Loucy (cell line): ENCODE results near the gene MEAF6.

Experiments used
- H2AFZ ChIP-seq: fragments of 200-600 bp; sonication (generic); 2 replicates; pipeline ENCODE4 v1.6.0; 2016; ENCODE audit warnings: antibody characterized with exemption, mild to moderate bottlenecking, low read length, moderate library complexity
- H3F3A ChIP-seq: fragments of 200-600 bp; 2 replicates; pipeline ENCODE4 v1.6.0; 2016; ENCODE audit warnings: antibody characterized with exemption, low read depth, mild to moderate bottlenecking
- H3K27me3 ChIP-seq: fragments of 200-600 bp; sonication (generic); 2 replicates; pipeline ENCODE4 v1.6.1; 2014; ENCODE audit warnings: low read length, mild to moderate bottlenecking; ENCODE audit not compliant: insufficient read depth, poor library complexity, severe bottlenecking
- H3K36me3 ChIP-seq: fragments of 200-600 bp; sonication (generic); 2 replicates; pipeline ENCODE4 v1.6.1; 2016; ENCODE audit warnings: low read length; ENCODE audit not compliant: insufficient read depth
- H3K4me1 ChIP-seq: fragments of 200-600 bp; sonication (generic); 2 replicates; pipeline ENCODE4 v1.5.1; 2014; ENCODE audit warnings: low read length, mild to moderate bottlenecking; ENCODE audit not compliant: insufficient read depth, poor library complexity, severe bottlenecking
- H3K4me2 ChIP-seq: fragments of 200-600 bp; sonication (generic); 2 replicates; pipeline ENCODE4 v1.6.0; 2014; ENCODE audit warnings: antibody characterized with exemption, low read length, low read depth, mild to moderate bottlenecking; ENCODE audit not compliant: poor library complexity, severe bottlenecking
- H3K4me3 ChIP-seq: fragments of 200-600 bp; sonication (generic); 2 replicates; pipeline ENCODE4 v1.5.1; 2014; ENCODE audit warnings: low read length, mild to moderate bottlenecking, mixed read lengths; ENCODE audit not compliant: poor library complexity, severe bottlenecking
- H3K79me2 ChIP-seq: fragments of 200-600 bp; sonication (generic); 2 replicates; pipeline ENCODE4 v1.6.1; 2014; ENCODE audit warnings: low read length; ENCODE audit not compliant: insufficient read depth
- H3K9ac ChIP-seq: fragments of 200-600 bp; sonication (generic); 2 replicates; pipeline ENCODE4 v1.6.0; 2014; ENCODE audit warnings: mild to moderate bottlenecking, low read depth, low read length, moderate library complexity; ENCODE audit not compliant: poor library complexity, severe bottlenecking
- H3K9me2 ChIP-seq: fragments of 200-600 bp; sonication (generic); replicated peaks from 2 replicates; pipeline ENCODE4 v1.6.1; 2016; ENCODE audit warnings: low read depth, low read length, mixed read lengths
- H3K9me3 ChIP-seq: fragments of 200-600 bp; sonication (generic); 2 replicates; pipeline ENCODE4 v1.6.1; 2014; ENCODE audit warnings: mild to moderate bottlenecking, antibody characterized with exemption, low read length, low read depth; ENCODE audit not compliant: insufficient read depth
- H4K20me1 ChIP-seq: fragments of 200-600 bp; sonication (generic); 2 replicates; pipeline ENCODE4 v1.6.0; 2014; ENCODE audit warnings: antibody characterized with exemption, low read length, mild to moderate bottlenecking; ENCODE audit not compliant: insufficient read depth, poor library complexity, severe bottlenecking
- EZH2phosphoT487 ChIP-seq: fragments of 200-600 bp; IDR thresholded peaks from 2 replicates; pipeline ENCODE4 v1.6.1; 2018; ENCODE audit warnings: antibody characterized with exemption, mild to moderate bottlenecking, moderate library complexity, borderline replicate concordance
- TF ChIP-seq, protein P1 (sequence below): fragments of 200-600 bp; sonication (generic); conservative IDR thresholded peaks from 2 replicates; pipeline ENCODE4 v1.5.1; 2014; ENCODE audit warnings: mild to moderate bottlenecking, antibody characterized with exemption, low read length

Gene MEAF6

DNA sequence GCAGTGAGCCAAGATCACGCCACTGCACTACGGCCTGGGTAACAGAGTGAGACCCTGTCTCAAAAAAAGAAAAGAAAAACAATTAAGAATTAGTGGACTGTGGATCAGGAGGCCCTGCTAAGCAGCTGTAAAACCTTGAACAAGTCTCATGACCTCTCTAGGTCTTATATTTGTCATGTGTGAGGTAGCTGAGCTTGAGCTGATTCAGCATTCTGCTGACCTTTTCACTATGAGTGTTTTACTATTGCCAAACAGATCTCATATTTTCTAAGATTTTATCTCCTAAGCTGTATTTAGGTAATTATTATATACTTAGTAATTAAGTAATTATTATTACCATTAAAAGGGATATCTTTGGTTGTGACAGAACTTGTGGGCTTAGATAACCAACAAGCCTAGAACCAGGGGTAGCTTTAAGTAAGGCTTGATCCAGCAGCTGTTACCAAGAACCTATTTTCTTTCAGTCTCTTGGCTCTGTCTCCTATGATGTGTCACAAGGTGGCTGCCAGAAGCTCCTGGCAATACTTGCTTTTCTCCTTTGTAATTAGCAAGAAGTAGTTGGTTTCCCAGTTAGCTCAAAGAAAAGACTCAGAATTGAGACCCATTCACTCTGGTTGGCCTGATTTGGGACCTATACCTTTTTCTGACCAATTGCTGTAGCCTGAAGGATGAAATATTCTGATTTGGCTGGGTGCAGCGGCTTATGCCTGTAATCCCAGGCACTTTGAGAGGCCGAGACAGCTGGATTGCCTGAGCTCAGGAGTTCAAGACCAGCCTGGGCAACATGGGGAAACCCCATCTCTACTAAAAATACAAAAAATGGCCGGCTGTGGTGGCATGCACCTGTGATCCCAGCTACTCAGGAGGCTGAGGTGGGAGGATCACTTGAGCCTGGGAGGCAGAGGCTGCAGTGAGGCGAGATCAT lies 48.7 kb downstream of the MEAF6 start:
- H3K9ac ChIP-seq = no peak overlapping the region
- H3K27me3 ChIP-seq = no peaks in the 10 kb centered on the region
- H3K79me2 ChIP-seq = no peaks in the 10 kb centered on the region
- no peaks in the 10 kb centered on the region for H3K9me3 ChIP-seq
- no peaks in the 10 kb centered on the region for H4K20me1 ChIP-seq
- no peaks in the 10 kb centered on the region for H3K36me3 ChIP-seq
- H3K4me3 ChIP-seq = no peak overlapping the region
- no peaks in the 10 kb centered on the region for H3K9me2 ChIP-seq
- H2AFZ ChIP-seq = no peak overlapping the region
- no peak for TF ChIP-seq EZH2phosphoT487
- TF ChIP-seq, protein P1, sequence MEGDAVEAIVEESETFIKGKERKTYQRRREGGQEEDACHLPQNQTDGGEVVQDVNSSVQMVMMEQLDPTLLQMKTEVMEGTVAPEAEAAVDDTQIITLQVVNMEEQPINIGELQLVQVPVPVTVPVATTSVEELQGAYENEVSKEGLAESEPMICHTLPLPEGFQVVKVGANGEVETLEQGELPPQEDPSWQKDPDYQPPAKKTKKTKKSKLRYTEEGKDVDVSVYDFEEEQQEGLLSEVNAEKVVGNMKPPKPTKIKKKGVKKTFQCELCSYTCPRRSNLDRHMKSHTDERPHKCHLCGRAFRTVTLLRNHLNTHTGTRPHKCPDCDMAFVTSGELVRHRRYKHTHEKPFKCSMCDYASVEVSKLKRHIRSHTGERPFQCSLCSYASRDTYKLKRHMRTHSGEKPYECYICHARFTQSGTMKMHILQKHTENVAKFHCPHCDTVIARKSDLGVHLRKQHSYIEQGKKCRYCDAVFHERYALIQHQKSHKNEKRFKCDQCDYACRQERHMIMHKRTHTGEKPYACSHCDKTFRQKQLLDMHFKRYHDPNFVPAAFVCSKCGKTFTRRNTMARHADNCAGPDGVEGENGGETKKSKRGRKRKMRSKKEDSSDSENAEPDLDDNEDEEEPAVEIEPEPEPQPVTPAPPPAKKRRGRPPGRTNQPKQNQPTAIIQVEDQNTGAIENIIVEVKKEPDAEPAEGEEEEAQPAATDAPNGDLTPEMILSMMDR = no peak
- H3K4me1 ChIP-seq = no peaks in the 10 kb centered on the region
- H3F3A ChIP-seq = no peaks in the 10 kb centered on the region
- H3K4me2 ChIP-seq = no peak overlapping the region

DNA sequence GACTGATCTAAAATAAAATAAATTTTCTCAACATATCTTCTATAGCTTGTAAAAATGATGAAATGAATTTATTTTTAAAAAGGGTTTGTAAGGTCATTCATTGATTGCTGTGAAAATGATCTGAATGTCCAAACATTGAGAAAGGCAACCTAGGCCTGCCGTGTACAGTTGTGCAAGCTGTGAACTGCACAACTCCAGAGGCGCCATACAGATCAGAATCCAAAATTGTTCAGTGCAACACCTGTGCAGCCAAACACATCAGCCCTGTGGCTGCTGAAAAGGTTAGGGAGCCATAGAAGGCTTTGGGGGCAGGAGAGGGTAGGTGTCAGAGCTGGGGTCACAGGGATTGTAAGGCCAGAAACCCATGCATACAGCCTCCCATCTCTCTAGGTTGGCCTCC lies 50.1 kb downstream of the MEAF6 start:
- no peaks in the 10 kb centered on the region for H3K4me1 ChIP-seq
- no peaks in the 10 kb centered on the region for H3K27me3 ChIP-seq
- no peaks in the 10 kb centered on the region for H4K20me1 ChIP-seq
- H3K36me3 ChIP-seq = no peaks in the 10 kb centered on the region
- H3K79me2 ChIP-seq = no peaks in the 10 kb centered on the region
- TF ChIP-seq, protein P1 = no peak
- no peak for TF ChIP-seq EZH2phosphoT487
- H2AFZ ChIP-seq = no peak overlapping the region
- H3K9ac ChIP-seq = no peak overlapping the region
- no peaks in the 10 kb centered on the region for H3K9me2 ChIP-seq
- no peaks in the 10 kb centered on the region for H3K9me3 ChIP-seq
- no peak overlapping the region for H3K4me2 ChIP-seq
- H3F3A ChIP-seq = no peaks in the 10 kb centered on the region
- no peak overlapping the region for H3K4me3 ChIP-seq

DNA sequence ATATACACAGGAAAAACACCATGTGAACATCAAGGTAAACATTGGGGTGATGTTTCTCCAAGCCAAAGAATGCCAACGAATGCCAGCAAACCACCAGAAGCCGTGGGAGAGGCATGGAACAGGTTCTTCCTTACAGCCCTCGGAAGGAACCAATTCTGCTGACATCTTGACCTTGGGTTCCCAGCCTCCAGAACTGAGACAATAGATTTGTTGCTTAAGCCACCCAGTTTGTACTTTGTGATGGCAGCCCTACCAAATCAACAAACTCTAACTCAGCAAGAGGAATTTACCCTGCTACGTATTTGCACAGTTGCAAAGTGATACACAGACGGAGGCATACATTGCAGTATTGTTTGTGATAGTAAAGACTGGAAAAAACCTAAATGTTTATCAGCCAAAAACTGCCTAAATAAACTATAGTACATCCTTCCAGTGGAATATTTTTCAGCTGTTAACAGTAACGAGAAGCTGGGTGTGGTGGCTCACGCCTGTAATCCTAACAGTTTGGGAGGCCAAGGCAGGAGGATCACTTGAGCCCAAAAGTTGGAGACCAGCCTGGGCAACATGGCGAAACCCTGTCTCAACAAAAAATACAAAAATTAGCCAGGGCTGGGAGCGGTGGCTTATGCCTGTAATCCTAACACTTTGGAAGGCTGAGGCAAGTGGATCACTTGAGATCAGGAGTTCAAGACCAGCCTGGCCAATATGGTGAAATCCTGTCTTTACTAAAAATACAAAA lies 52.7 kb downstream of the MEAF6 start:
- no peak overlapping the region for H3K4me2 ChIP-seq
- TF ChIP-seq EZH2phosphoT487 = no peak
- TF ChIP-seq, protein P1 = no peak
- H2AFZ ChIP-seq = no peak overlapping the region
- H3F3A ChIP-seq = no peaks in the 10 kb centered on the region
- no peaks in the 10 kb centered on the region for H3K79me2 ChIP-seq
- H3K36me3 ChIP-seq = no peaks in the 10 kb centered on the region
- no peaks in the 10 kb centered on the region for H4K20me1 ChIP-seq
- no peaks in the 10 kb centered on the region for H3K27me3 ChIP-seq
- no peaks in the 10 kb centered on the region for H3K4me1 ChIP-seq
- no peak overlapping the region for H3K4me3 ChIP-seq
- H3K9me2 ChIP-seq = no peaks in the 10 kb centered on the region
- no peak overlapping the region for H3K9ac ChIP-seq
- no peaks in the 10 kb centered on the region for H3K9me3 ChIP-seq
